ENCODE data around the gene SHISA9.

The SHISA9 gene

GRCh38 chr16:12959072-12959471 is 57.7 kb downstream of the SHISA9 start:
- no peak for DNase-seq

GRCh38 chr16:12961626-12962025 is 60.2 kb downstream of the SHISA9 start:
- DNase-seq, result no peak

GRCh38 chr16:12964461-12964860 is 63.1 kb downstream of the SHISA9 start:
- no peak for DNase-seq

- DNase-seq, result no peak
Measured at GRCh38 chr16:12965274-12965804, 63.9 kb downstream of the SHISA9 start.

- DNase-seq, result no peak
Measured at GRCh38 chr16:12971241-12971640, 69.8 kb downstream of the SHISA9 start.

GRCh38 chr16:12972246-12972645 is 70.8 kb downstream of the SHISA9 start:
- DNase-seq, result no peak

- no peak for DNase-seq
Measured at GRCh38 chr16:12975766-12976165, 74.4 kb downstream of the SHISA9 start.

GRCh38 chr16:12976496-12976895 is 75.1 kb downstream of the SHISA9 start:
- no peak for DNase-seq

- DNase-seq, result no peak
Measured at GRCh38 chr16:12976936-12977335, 75.5 kb downstream of the SHISA9 start.

GRCh38 chr16:12985516-12985915 is 84.1 kb downstream of the SHISA9 start:
- DNase-seq, result no peak

- no peak for DNase-seq
Measured at GRCh38 chr16:12988071-12988470, 86.7 kb downstream of the SHISA9 start.

- DNase-seq, result no peak
Measured at GRCh38 chr16:12992066-12992465, 90.7 kb downstream of the SHISA9 start.

GRCh38 chr16:12994402-12994801 is 93.0 kb downstream of the SHISA9 start:
- no peak for DNase-seq

- no peak for DNase-seq
Measured at GRCh38 chr16:12995721-12996372, 94.4 kb downstream of the SHISA9 start.

GRCh38 chr16:12998361-12999085 is 97.1 kb downstream of the SHISA9 start:
- no peak for DNase-seq

GRCh38 chr16:12999368-12999767 is 98.0 kb downstream of the SHISA9 start:
- DNase-seq, result no peak

GRCh38 chr16:13005721-13006247 is 104.4 kb downstream of the SHISA9 start:
- DNase-seq, result no peak

- DNase-seq, result no peak
Measured at GRCh38 chr16:13012601-13013000, 111.2 kb downstream of the SHISA9 start.

GRCh38 chr16:13013043-13013442 is 111.6 kb downstream of the SHISA9 start:
- DNase-seq, result no peak

GRCh38 chr16:13014476-13014875 is 113.1 kb downstream of the SHISA9 start:
- no peak for DNase-seq

GRCh38 chr16:13018026-13018425 is 116.6 kb downstream of the SHISA9 start:
- DNase-seq, result no peak

- DNase-seq, result no peak
Measured at GRCh38 chr16:13021996-13022395, 120.6 kb downstream of the SHISA9 start.

- DNase-seq, result no peak
Measured at GRCh38 chr16:13029786-13030185, 128.4 kb downstream of the SHISA9 start.

GRCh38 chr16:13030769-13031168 is 129.4 kb downstream of the SHISA9 start:
- no peak for DNase-seq

All from activated naive CD4-positive, alpha-beta T cell (primary cell).